SK-N-SH treated with all-trans-retinoic acid at 6 μM for 48 hours (cell line): ENCODE results near the gene GSAP.

Experiments used
- GLIS3 ChIP-seq: fragments of 250-450 bp; sonication (Bioruptor Pico); IDR thresholded peaks from 2 replicates; pipeline ENCODE4 v1.5.0; 2020; ENCODE audit warnings: mild to moderate bottlenecking, moderate library complexity
- PATZ1 ChIP-seq: fragments of 250-450 bp; sonication (Bioruptor Pico); IDR thresholded peaks from 2 replicates; pipeline ENCODE4 v1.8.0; 2020; ENCODE audit warnings: mild to moderate bottlenecking, moderate library complexity, borderline replicate concordance
- POU6F1 ChIP-seq: fragments of 250-450 bp; sonication (Bioruptor Pico); IDR thresholded peaks from 2 replicates; pipeline ENCODE4 v1.8.0; 2021; ENCODE audit warnings: low read depth, mild to moderate bottlenecking, moderate library complexity, borderline replicate concordance

- TF ChIP-seq PATZ1 (CRISPR knock-in tag) (no peak), GLIS3 (no peak), POU6F1 (CRISPR knock-in tag) (no peak)
Observed at GRCh38 chr7:77428777-77429231, 12.7 kb upstream of the GSAP start.
